Gastrocnemius medialis (tissue), 4 donors: Measurements from ENCODE around the gene TCERG1L. TPM values are rescaled to one million over a fixed set of nuclear protein-coding genes. Genes with fewer than 3 reads are reported as not detected.

Source experiments
- ATAC-seq, 2 donors: fragments of 150-250 bp; one replicate each; pipeline ENCODE4 v1.9.1; 2016
- DNase-seq, 2 donors: peaks; one replicate each; pipeline ENCODE4 v3.0.0-alpha.2; 2019
- H3K27ac ChIP-seq, 4 donors: fragments of 200-600 bp; sonication (generic); 1 replicate in 1 of 4; 2 replicates in 3 of 4; pipeline ENCODE4 v1.5.1; 2016 to 2018; ENCODE audit warnings: mild to moderate bottlenecking in 2 of 4, moderate library complexity in 1 of 4
- H3K27me3 ChIP-seq, 3 donors: fragments of 200-600 bp; sonication (generic) in 2 of 3; 1 replicate in 1 of 3; 2 replicates in 2 of 3; pipeline versions ENCODE4 v1.5.1 to v1.6.0; 2016 to 2019; ENCODE audit warnings: mild to moderate bottlenecking in 1 of 3, moderate library complexity in 1 of 3
- H3K36me3 ChIP-seq, 2 donors: fragments of 200-600 bp; sonication (generic) in 1 of 2; one replicate each; pipeline ENCODE4 v1.5.1; 2017 to 2018
- H3K4me1 ChIP-seq, 2 donors: fragments of 200-600 bp; sonication (generic) in 1 of 2; one replicate each; pipeline ENCODE4 v1.5.1; 2016 to 2017; ENCODE audit warnings: mild to moderate bottlenecking in 2 of 2
- H3K4me3 ChIP-seq, 4 donors: fragments of 200-600 bp; sonication (generic) in 3 of 4; 1 replicate in 1 of 4; 2 replicates in 3 of 4; pipeline ENCODE4 v1.5.1; 2016 to 2019; ENCODE audit warnings: mild to moderate bottlenecking in 2 of 4
- H3K9me3 ChIP-seq, 3 donors: fragments of 200-600 bp; sonication (generic) in 2 of 3; 1 replicate in 1 of 3; 2 replicates in 2 of 3; pipeline ENCODE4 v1.5.1; 2016 to 2019
- POLR2A ChIP-seq, 2 donors: fragments of 450-650 bp; IDR thresholded peaks; one replicate each; pipeline ENCODE4 v1.6.1; 2017; ENCODE audit warnings: antibody characterized with exemption in 2 of 2, mild to moderate bottlenecking in 2 of 2, moderate library complexity in 2 of 2
- in situ Hi-C, 4 donors: fragments of 200-750 bp; cut with MboI; loops; one replicate each; pipeline versions ENCODE4 v1.15.0 to v1.8.0; 2017; ENCODE audit warnings: low sequenced_read_pairs in 4 of 4
- intact Hi-C: fragments of 100-400 bp; cut with DNase I; formaldehyde crosslinking; loops from one replicate; pipeline ENCODE4 v1.15.1; 2023; ENCODE audit warnings: low total_unique reads
- total RNA-seq, 4 donors: library from RNA; depleted of rRNA; stranded (reverse); fragments of >200 nt; gene quantifications; one replicate each; pipeline versions ENCODE4 v1.1.0 to v1.2.3, GENCODE V29; 2016
- TF ChIP-seq, protein P1 (sequence below), 5 experiments: fragments of 450-650 bp in 3 of 5; fragments of 200-600 bp in 2 of 5; sonication (generic) in 2 of 5; IDR thresholded peaks in 4 of 5; conservative IDR thresholded peaks in 1 of 5; 1 replicate in 4 of 5; 2 replicates in 1 of 5; pipeline ENCODE4 v1.5.1; 2016 to 2019; ENCODE audit warnings: antibody characterized with exemption in 5 of 5, mild to moderate bottlenecking in 3 of 5, moderate library complexity in 3 of 5

The TCERG1L gene
- total RNA-seq, 4 donors from 2014 or later, result not detected

DNA sequence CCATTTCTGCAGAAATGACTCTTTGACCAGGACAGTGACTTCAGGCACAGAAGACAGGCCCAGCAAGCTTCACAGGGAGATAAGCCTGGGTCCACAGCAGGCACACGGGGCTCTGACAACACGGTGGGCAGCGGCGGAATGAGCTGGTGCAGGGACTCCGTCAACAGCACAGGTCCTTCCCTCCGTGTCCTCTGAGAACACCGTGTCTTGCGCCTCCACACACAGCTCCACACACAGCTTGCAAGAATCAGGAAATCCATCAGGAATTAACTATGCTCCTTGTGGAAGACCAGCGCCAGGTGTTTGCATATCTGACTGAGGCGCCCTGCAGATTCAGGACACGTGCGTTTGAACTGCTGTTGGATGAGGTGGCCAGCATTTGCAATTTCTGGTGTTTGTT, 39.6 kb downstream of the TCERG1L start:
- no peaks in the 10 kb centered on the region for H3K36me3 ChIP-seq
- ATAC-seq (no peak), DNase-seq (no peak)
- H3K27ac ChIP-seq, result no peak overlapping the region
- intact Hi-C loops, result no loop called here
- H3K9me3 ChIP-seq, result no peaks in the 10 kb centered on the region
- no peak overlapping the region for H3K4me3 ChIP-seq
- no peak for TF ChIP-seq POLR2A (IDR thresholded peaks at IDR 0.05)
- no peaks in the 10 kb centered on the region for H3K4me1 ChIP-seq
- in situ Hi-C loops, result no loop called here
- H3K27me3 ChIP-seq, result no peaks in the 10 kb centered on the region

DNA sequence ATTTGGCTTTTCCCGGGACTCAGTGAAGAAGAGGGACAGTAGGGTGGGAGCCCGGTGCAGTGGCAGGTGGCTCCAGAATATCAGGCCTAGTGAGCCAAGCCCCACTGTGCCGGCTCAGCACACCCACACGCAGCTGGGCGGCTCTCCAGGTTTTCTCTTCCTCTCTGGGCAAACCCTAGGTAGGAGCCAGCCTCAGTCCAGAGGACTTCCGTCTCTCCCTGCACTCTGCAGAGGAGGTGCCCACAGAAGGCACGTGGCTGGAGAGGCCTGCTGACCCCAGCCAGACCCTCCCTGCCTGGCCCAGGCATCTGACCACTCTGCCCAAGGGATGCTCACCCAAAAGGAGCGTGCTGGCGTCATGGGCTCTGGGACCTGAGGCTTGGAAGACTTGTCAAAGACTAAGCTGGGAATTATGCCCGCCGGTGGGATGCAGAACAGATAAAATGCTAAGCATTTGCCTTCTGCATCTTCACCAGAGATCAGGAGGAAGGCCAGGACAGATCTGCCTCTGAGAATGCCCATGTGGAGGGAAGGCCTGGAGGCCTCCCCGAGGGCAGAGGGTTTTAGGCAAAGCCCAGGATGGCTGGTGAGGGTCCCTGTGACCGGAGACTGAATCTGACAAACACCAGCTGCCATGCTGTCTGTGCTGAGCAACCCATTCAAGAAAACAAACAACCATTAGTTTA, 40.2 kb downstream of the TCERG1L start:
- in situ Hi-C loops (no loop called here), intact Hi-C loops (no loop called here)
- no peaks in the 10 kb centered on the region for H3K9me3 ChIP-seq
- H3K27me3 ChIP-seq, result no peaks in the 10 kb centered on the region
- H3K4me1 ChIP-seq, result no peaks in the 10 kb centered on the region
- H3K27ac ChIP-seq, result no peak overlapping the region
- no peak for ATAC-seq
- TF ChIP-seq, protein P1, sequence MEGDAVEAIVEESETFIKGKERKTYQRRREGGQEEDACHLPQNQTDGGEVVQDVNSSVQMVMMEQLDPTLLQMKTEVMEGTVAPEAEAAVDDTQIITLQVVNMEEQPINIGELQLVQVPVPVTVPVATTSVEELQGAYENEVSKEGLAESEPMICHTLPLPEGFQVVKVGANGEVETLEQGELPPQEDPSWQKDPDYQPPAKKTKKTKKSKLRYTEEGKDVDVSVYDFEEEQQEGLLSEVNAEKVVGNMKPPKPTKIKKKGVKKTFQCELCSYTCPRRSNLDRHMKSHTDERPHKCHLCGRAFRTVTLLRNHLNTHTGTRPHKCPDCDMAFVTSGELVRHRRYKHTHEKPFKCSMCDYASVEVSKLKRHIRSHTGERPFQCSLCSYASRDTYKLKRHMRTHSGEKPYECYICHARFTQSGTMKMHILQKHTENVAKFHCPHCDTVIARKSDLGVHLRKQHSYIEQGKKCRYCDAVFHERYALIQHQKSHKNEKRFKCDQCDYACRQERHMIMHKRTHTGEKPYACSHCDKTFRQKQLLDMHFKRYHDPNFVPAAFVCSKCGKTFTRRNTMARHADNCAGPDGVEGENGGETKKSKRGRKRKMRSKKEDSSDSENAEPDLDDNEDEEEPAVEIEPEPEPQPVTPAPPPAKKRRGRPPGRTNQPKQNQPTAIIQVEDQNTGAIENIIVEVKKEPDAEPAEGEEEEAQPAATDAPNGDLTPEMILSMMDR (IDR thresholded peaks at IDR 0.05 in 4 of 5, conservative IDR thresholded peaks at IDR 0.05 in 1 of 5), result no peak
- no peak for TF ChIP-seq POLR2A (IDR thresholded peaks at IDR 0.05)
- no peak for DNase-seq
- H3K4me3 ChIP-seq, result no peak overlapping the region
- no peaks in the 10 kb centered on the region for H3K36me3 ChIP-seq

DNA sequence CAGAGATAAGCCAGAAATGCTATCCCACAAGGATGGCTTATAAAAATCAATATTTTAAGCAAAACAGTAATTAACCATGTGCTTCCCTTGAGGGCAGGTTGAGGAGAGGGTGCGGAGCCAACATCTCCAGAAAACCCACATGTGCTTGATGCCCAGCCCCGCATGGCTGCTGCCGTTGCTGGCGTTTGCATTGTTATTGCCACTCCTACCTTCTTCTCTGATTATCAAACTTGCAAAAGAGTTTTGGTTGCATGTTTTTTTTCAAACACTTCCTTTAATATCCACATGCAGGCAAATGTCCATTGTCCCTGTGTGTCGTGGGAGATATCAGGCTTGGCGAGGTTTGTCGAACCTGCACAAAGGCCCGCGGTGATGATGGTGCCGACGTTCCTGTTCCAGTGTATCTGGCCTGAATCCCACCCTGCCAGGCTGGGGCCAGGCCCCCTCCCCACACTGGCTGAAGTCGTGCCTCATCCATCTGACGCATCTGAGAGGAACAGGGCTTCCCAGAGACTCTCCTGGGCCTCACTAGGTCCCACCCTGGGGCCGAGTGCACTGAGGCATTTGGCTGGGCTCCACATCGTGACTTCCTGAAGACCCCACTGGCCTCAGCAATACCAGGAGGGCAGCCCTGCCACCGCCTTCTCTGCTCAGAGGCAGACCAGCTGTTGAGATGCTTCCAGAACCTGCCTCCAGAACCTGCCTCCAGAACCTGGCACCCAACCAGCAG, 40.9 kb downstream of the TCERG1L start:
- in situ Hi-C loops (no loop called here), intact Hi-C loops (no loop called here)
- DNase-seq, result no peak
- H3K36me3 ChIP-seq, result no peaks in the 10 kb centered on the region
- ATAC-seq, result no peak
- H3K27ac ChIP-seq, result no peak overlapping the region
- no peaks in the 10 kb centered on the region for H3K4me1 ChIP-seq
- TF ChIP-seq, protein P1 (IDR thresholded peaks at IDR 0.05 in 4 of 5, conservative IDR thresholded peaks at IDR 0.05 in 1 of 5), result no peak
- no peak for TF ChIP-seq POLR2A (IDR thresholded peaks at IDR 0.05)
- no peaks in the 10 kb centered on the region for H3K27me3 ChIP-seq
- no peak overlapping the region for H3K4me3 ChIP-seq
- no peaks in the 10 kb centered on the region for H3K9me3 ChIP-seq

DNA sequence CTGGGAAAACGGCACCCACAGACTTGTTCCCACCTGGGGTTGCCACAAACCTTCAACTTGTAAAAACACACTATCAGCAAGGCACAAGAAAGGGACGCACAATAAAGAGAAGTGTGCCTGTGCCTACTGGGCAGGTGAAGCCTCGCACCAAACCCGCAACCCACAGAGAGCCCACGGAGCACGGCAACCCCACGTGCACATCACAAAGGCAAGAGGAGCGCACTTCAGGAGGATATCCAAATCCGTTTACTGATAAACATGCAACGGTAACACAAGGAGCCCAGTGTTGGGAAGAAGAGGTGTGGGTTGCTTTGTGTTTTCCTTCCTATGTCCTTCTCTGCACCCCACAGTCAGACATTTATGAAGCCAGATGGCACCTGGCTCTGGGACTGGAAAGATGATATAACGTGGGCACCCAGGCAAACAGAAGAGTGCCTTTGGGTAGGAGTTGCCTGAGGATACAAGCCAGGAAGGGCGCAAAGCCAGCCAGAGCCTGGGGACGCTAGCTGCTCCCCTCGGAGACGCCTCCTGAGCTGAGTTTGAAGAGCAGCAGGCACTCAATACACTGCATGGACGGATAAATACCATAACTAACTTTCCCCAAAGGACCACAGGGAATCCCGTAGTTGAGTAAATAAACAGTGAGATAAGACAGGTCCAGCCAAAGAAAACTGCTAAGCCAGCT, 41.6 kb downstream of the TCERG1L start:
- ATAC-seq, result no peak
- in situ Hi-C loops, result no loop called here
- intact Hi-C loops, result no loop called here
- Histone ChIP-seq H3K27ac (no peak overlapping the region), H3K27me3 (no peaks in the 10 kb centered on the region), H3K36me3 (no peaks in the 10 kb centered on the region), H3K4me1 (no peaks in the 10 kb centered on the region), H3K4me3 (no peak overlapping the region), H3K9me3 (no peaks in the 10 kb centered on the region)
- TF ChIP-seq POLR2A (IDR thresholded peaks at IDR 0.05), result no peak
- TF ChIP-seq, protein P1 (IDR thresholded peaks at IDR 0.05 in 4 of 5, conservative IDR thresholded peaks at IDR 0.05 in 1 of 5), result no peak
- DNase-seq, result no peak

DNA sequence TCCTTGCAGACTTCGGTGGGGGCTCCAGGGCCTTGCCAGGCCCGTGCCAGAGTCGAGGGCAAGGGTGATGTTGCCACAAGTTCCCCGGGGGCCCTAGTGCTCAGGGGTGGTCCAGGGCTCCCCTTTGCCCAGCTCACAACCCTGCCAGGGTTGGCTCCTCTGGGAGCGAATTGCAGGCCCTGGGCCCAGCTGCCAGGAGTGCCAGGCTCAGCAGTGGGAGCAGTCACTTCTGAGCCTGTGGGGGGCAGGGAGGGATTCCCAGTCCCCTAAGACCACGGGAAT, 43.8 kb downstream of the TCERG1L start:
- ATAC-seq (no peak), DNase-seq (no peak)
- Histone ChIP-seq H3K27ac (no peak overlapping the region), H3K4me1 (no peaks in the 10 kb centered on the region), H3K27me3 (no peaks in the 10 kb centered on the region), H3K9me3 (no peaks in the 10 kb centered on the region), H3K36me3 (no peaks in the 10 kb centered on the region), H3K4me3 (no peak overlapping the region)
- in situ Hi-C loops, result no loop called here
- intact Hi-C loops, result no loop called here
- TF ChIP-seq, protein P1 (IDR thresholded peaks at IDR 0.05 in 4 of 5, conservative IDR thresholded peaks at IDR 0.05 in 1 of 5), result no peak
- no peak for TF ChIP-seq POLR2A (IDR thresholded peaks at IDR 0.05)
